ENCODE measurements around the gene RIMBP2.
"Not testable (repeated sequence)": the region's sequence is repeated elsewhere in the genome, so short reads cannot be mapped to it uniquely, and the experiment has no call there.

RIMBP2 gene

GRCh38 chr12:130696379-130697100 is 19.6 kb downstream of the RIMBP2 start:
- H3F3A ChIP-seq (ENCODE audit: insufficient read depth, low read length): no peaks in the 10 kb centered on the region
- no peak overlapping the region for H3K9ac ChIP-seq (ENCODE audit: low read length)
- no peaks in the 10 kb centered on the region for H3K79me2 ChIP-seq (ENCODE audit: insufficient read depth, low read length)
- H3K4me3 ChIP-seq (ENCODE audit: low read depth, low read length, poor library complexity, severe bottlenecking): no peak overlapping the region
- TF ChIP-seq EZH2 (IDR thresholded peaks at IDR 0.05; ENCODE audit: borderline replicate concordance, low read length): no peak
- no peak for TF ChIP-seq CTCF (IDR thresholded peaks at IDR 0.05; ENCODE audit: low read length)
- no peaks in the 10 kb centered on the region for H3K9me3 ChIP-seq (ENCODE audit: low read length)
- H2AFZ ChIP-seq (ENCODE audit: low read length): no peak overlapping the region
- no peaks in the 10 kb centered on the region for H3K36me3 ChIP-seq (ENCODE audit: insufficient read depth, low read length)
- no peaks in the 10 kb centered on the region; the same call in 1 of the 2 replicates for H3K27me3 ChIP-seq (ENCODE audit: insufficient read depth, low read length)
- H3K4me1 ChIP-seq (ENCODE audit: insufficient read depth, low read length, severe bottlenecking): no peaks in the 10 kb centered on the region
- no peak overlapping the region for H3K4me2 ChIP-seq (ENCODE audit: low read length)
- no peaks in the 10 kb centered on the region for H3K9me2 ChIP-seq (ENCODE audit: low read depth, low read length)
- H4K20me1 ChIP-seq (ENCODE audit: insufficient read depth, low read length): no peaks in the 10 kb centered on the region
- no peak overlapping the region for H3K27ac ChIP-seq (ENCODE audit: low read depth, low read length, poor library complexity, severe bottlenecking)

GRCh38 chr12:130695061-130695460 is 21.0 kb downstream of the RIMBP2 start:
- no peak overlapping the region for H3K4me2 ChIP-seq (ENCODE audit: low read length)
- H3K9me2 ChIP-seq (ENCODE audit: low read depth, low read length): no peaks in the 10 kb centered on the region
- no peak overlapping the region for H3K9ac ChIP-seq (ENCODE audit: low read length)
- H3K4me3 ChIP-seq (ENCODE audit: low read depth, low read length, poor library complexity, severe bottlenecking): no peak overlapping the region
- H3F3A ChIP-seq (ENCODE audit: insufficient read depth, low read length): no peaks in the 10 kb centered on the region
- no peaks in the 10 kb centered on the region for H3K79me2 ChIP-seq (ENCODE audit: insufficient read depth, low read length)
- no peak overlapping the region for H3K27ac ChIP-seq (ENCODE audit: low read depth, low read length, poor library complexity, severe bottlenecking)
- no peaks in the 10 kb centered on the region for H3K36me3 ChIP-seq (ENCODE audit: insufficient read depth, low read length)
- no peaks in the 10 kb centered on the region for H3K4me1 ChIP-seq (ENCODE audit: insufficient read depth, low read length, severe bottlenecking)
- H3K27me3 ChIP-seq (ENCODE audit: insufficient read depth, low read length): no peaks in the 10 kb centered on the region; the same call in 1 of the 2 replicates
- H3K9me3 ChIP-seq (ENCODE audit: low read length): no peaks in the 10 kb centered on the region
- H2AFZ ChIP-seq (ENCODE audit: low read length): no peak overlapping the region
- TF ChIP-seq CTCF (IDR thresholded peaks at IDR 0.05; ENCODE audit: low read length) (no peak), EZH2 (IDR thresholded peaks at IDR 0.05; ENCODE audit: borderline replicate concordance, low read length) (no peak)
- no peaks in the 10 kb centered on the region for H4K20me1 ChIP-seq (ENCODE audit: insufficient read depth, low read length)

GRCh38 chr12:130689408-130690405 is 26.4 kb downstream of the RIMBP2 start:
- Histone ChIP-seq H3K27me3 (ENCODE audit: insufficient read depth, low read length) (peaks cover 4% of the 10 kb centered on the region; the same call in 1 of the 2 replicates), H3K4me2 (ENCODE audit: low read length) (no peak overlapping the region)
- TF ChIP-seq CTCF (IDR thresholded peaks at IDR 0.05; ENCODE audit: low read length) (no peak), EZH2 (IDR thresholded peaks at IDR 0.05; ENCODE audit: borderline replicate concordance, low read length) (no peak)

GRCh38 chr12:130688999-130689398 is 27.1 kb downstream of the RIMBP2 start:
- H3K27me3 ChIP-seq (ENCODE audit: insufficient read depth, low read length); H3K9me3 ChIP-seq (ENCODE audit: low read length); H3K4me2 ChIP-seq (ENCODE audit: low read length); H4K20me1 ChIP-seq (ENCODE audit: insufficient read depth, low read length); H3K36me3 ChIP-seq (ENCODE audit: insufficient read depth, low read length); H2AFZ ChIP-seq (ENCODE audit: low read length); H3K9ac ChIP-seq (ENCODE audit: low read length); H3K79me2 ChIP-seq (ENCODE audit: insufficient read depth, low read length); H3F3A ChIP-seq (ENCODE audit: insufficient read depth, low read length); H3K27ac ChIP-seq (ENCODE audit: low read depth, low read length, poor library complexity, severe bottlenecking); H3K9me2 ChIP-seq (ENCODE audit: low read depth, low read length); H3K4me1 ChIP-seq (ENCODE audit: insufficient read depth, low read length, severe bottlenecking); H3K4me3 ChIP-seq (ENCODE audit: low read depth, low read length, poor library complexity, severe bottlenecking): not testable (repeated sequence)

More at GRCh38 chr12:130689408-130690405, 26.4 kb downstream of the RIMBP2 start:
- H3K9me2 ChIP-seq (ENCODE audit: low read depth, low read length): no peaks in the 10 kb centered on the region
- no peaks in the 10 kb centered on the region for H3K4me1 ChIP-seq (ENCODE audit: insufficient read depth, low read length, severe bottlenecking)
- no peak overlapping the region for H3K9ac ChIP-seq (ENCODE audit: low read length)
- H3K4me3 ChIP-seq (ENCODE audit: low read depth, low read length, poor library complexity, severe bottlenecking): no peak overlapping the region
- no peaks in the 10 kb centered on the region for H3K79me2 ChIP-seq (ENCODE audit: insufficient read depth, low read length)
- no peak overlapping the region for H2AFZ ChIP-seq (ENCODE audit: low read length)
- H3K27ac ChIP-seq (ENCODE audit: low read depth, low read length, poor library complexity, severe bottlenecking): no peak overlapping the region
- H4K20me1 ChIP-seq (ENCODE audit: insufficient read depth, low read length): no peaks in the 10 kb centered on the region
- H3F3A ChIP-seq (ENCODE audit: insufficient read depth, low read length): no peaks in the 10 kb centered on the region
- H3K9me3 ChIP-seq (ENCODE audit: low read length): no peaks in the 10 kb centered on the region
- H3K36me3 ChIP-seq (ENCODE audit: insufficient read depth, low read length): no peaks in the 10 kb centered on the region
